ENCODE measurements around the gene FOLR1. TPM values are rescaled to one million over a fixed set of nuclear protein-coding genes. Genes with fewer than 3 reads are reported as not detected.
A peak's percentile ranks its signal among the peaks of the same experiment; 100 is the strongest.

FOLR1 gene
- total and polyA plus RNA-seq, 2 donors: 0.47 to 0.98 TPM

DNA sequence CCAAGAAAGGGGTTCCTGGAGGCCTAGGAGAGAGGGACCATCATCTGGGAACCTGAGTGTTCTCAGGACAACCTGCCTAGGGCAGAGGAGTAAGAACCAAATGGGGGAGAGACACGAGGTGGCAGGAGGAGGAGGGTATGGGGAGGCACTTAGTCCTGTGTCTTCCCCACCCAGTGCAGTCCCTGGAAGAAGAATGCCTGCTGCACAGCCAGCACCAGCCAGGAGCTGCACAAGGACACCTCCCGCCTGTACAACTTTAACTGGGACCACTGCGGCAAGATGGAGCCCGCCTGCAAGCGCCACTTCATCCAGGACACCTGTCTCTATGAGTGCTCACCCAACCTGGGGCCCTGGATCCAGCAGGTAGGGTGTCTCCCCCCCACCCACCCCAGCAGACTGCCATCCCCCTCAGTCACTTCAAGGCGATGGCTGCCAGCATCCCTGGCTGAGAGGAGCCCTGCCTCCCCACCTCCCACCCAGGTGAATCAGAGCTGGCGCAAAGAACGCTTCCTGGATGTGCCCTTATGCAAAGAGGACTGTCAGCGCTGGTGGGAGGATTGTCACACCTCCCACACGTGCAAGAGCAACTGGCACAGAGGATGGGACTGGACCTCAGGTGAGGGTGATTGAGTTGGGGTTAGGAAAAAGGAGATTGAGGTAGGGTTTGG, 28.9 kb downstream of the FOLR1 start:
- peaks cover 12 to 25% of the 10 kb centered on the region in 2 donors for H3K4me1 ChIP-seq (ENCODE audit: control insufficient read depth in 2 of 2, insufficient read depth in 2 of 2, low read length in 2 of 2)
- WGBS: 95% methylated on average over 10 of the region's 10 CpGs
- DNase-seq (ENCODE audit: low read depth in 6 of 9, low spot score in 9 of 9): no peak
- no peak overlapping the region for H3K4me3 ChIP-seq (ENCODE audit: low read length in 2 of 2)
- no peaks in the 10 kb centered on the region for H3K27me3 ChIP-seq (ENCODE audit: control insufficient read depth in 2 of 2, insufficient read depth in 1 of 2, low read length in 1 of 2)
- H3K27ac ChIP-seq (ENCODE audit: low read depth in 1 of 2, low read length in 1 of 2): no peak overlapping the region
- H3K36me3 ChIP-seq (ENCODE audit: control insufficient read depth in 2 of 2, insufficient read depth in 2 of 2, low read length in 1 of 2): no peaks in the 10 kb centered on the region
- no peaks in the 10 kb centered on the region for H3K9me3 ChIP-seq (ENCODE audit: control insufficient read depth in 2 of 2, insufficient read depth in 1 of 2, low read length in 1 of 2)

DNA sequence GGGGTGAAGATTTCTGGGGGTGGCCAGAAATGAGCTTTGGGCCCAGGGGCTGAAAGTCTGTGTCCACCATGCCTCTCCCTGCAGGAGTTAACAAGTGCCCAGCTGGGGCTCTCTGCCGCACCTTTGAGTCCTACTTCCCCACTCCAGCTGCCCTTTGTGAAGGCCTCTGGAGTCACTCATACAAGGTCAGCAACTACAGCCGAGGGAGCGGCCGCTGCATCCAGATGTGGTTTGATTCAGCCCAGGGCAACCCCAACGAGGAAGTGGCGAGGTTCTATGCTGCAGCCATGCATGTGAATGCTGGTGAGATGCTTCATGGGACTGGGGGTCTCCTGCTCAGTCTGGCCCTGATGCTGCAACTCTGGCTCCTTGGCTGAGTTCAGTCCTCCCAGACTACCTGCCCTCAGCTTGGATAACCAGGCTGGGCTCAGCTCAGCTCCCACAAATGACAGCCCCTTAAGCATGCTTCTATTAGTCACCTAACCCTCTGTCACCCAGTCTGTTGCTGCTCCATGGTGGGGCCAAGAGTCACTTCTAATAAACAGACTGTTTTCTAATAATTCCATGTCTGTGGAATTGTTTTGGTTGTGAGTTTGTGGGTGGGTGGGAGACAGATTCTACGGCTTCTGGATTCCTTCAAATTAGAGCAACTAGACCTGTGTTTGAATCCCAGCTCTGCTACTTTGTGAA, 29.6 kb downstream of the FOLR1 start:
- Histone ChIP-seq H3K27ac (ENCODE audit: low read depth in 1 of 2, low read length in 1 of 2) (no peak overlapping the region), H3K9me3 (ENCODE audit: control insufficient read depth in 2 of 2, insufficient read depth in 1 of 2, low read length in 1 of 2) (no peaks in the 10 kb centered on the region), H3K27me3 (ENCODE audit: control insufficient read depth in 2 of 2, insufficient read depth in 1 of 2, low read length in 1 of 2) (no peaks in the 10 kb centered on the region), H3K36me3 (ENCODE audit: control insufficient read depth in 2 of 2, insufficient read depth in 2 of 2, low read length in 1 of 2) (no peaks in the 10 kb centered on the region), H3K4me3 (ENCODE audit: low read length in 2 of 2) (no peak overlapping the region), H3K4me1 (ENCODE audit: control insufficient read depth in 2 of 2, insufficient read depth in 2 of 2, low read length in 2 of 2) (peaks cover 12 to 29% of the 10 kb centered on the region in 2 donors)
- no peak for DNase-seq (ENCODE audit: low read depth in 6 of 9, low spot score in 9 of 9)
- WGBS: 72% methylated on average over 7 of the region's 7 CpGs

DNA sequence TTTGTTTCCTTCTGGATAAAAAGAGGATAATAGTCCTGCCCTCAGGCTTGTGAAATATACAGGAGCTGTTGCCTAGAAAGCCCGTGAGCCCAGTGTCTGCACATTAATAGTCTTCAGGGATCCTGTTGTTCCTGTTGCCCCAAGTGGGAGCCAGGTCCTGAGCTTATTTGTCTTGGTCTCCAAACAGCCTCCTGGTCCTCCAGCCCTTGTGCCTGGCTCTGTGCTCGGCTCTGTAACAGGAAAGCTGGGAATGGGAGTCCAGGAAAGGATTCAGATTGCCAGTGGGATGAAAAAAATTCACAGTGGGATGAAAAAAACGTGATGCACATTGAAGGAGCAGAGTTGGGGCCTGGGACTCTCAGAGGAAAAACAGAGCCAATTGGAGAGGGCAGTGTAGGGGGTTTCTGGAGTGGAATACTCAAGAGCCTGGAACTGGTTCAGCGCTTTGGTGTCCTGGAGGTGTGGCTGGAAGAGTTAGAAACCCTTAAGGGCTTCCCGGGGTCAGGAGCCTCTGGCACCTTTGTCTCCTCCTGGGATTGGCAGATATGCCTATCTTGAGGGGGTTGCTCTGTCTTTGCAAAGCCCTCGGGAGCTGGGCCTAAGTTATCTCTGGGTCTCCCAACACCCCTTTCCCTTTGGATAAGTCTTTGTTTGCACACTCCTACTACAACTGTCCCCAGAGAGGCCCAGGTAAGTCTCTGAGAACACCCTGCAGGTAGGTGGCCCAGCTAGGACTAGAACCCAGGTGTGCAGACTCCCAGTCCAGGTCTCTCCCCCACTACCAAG, 30.4 kb downstream of the FOLR1 start:
- DNase-seq (ENCODE audit: low read depth in 6 of 9, low spot score in 9 of 9): no peak
- WGBS: 95% methylated on average over 6 of the region's 6 CpGs
- Histone ChIP-seq H3K27ac (ENCODE audit: low read depth in 1 of 2, low read length in 1 of 2) (peak overlapping the region; percentile 39 to 85), H3K9me3 (ENCODE audit: control insufficient read depth in 2 of 2, insufficient read depth in 1 of 2, low read length in 1 of 2) (no peaks in the 10 kb centered on the region), H3K27me3 (ENCODE audit: control insufficient read depth in 2 of 2, insufficient read depth in 1 of 2, low read length in 1 of 2) (no peaks in the 10 kb centered on the region), H3K4me1 (ENCODE audit: control insufficient read depth in 2 of 2, insufficient read depth in 2 of 2, low read length in 2 of 2) (peaks cover 14 to 36% of the 10 kb centered on the region in 2 donors), H3K36me3 (ENCODE audit: control insufficient read depth in 2 of 2, insufficient read depth in 2 of 2, low read length in 1 of 2) (no peaks in the 10 kb centered on the region), H3K4me3 (ENCODE audit: low read length in 2 of 2) (peak overlapping the region; percentile 63 to 88)

DNA sequence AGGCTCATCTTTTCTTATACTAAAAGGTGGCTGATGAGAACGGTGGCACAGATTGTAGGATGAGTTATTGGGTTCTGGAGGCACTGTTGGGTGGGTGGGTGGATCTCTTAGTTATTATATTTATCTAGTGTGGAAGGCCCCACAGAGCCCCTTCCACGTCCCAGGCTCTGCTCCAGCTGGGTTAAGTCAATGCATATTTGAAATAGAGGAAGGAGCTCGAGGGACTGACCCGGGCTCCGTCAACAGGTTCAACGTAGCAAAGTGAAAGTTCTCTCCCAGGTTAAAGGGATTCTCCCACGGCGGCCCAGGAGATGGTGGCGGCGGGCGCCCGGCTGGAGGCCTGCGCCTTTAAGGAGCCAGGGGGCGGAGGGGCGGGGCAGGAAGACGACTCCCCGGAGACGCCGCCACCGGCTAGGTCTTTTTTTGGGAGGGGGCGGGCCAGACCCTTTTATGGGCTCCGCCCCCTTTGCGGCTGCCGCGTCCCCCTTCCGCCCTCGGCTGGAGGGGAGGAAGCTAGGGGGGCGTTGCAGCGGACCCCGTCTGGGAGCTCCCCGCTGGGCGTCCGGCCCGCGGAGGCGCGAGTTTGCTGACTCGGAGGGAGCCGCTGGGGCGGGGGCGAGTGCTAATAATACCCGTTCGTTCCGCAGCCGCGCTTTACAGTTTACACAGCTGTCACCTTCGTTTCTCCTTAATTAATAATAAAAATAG, 31.1 kb downstream of the FOLR1 start:
- no peaks in the 10 kb centered on the region for H3K9me3 ChIP-seq (ENCODE audit: control insufficient read depth in 2 of 2, insufficient read depth in 1 of 2, low read length in 1 of 2)
- H3K4me3 ChIP-seq (ENCODE audit: low read length in 2 of 2): peak overlapping the region; percentile 63 to 88
- H3K27ac ChIP-seq (ENCODE audit: low read depth in 1 of 2, low read length in 1 of 2): peak overlapping the region; percentile 66 to 87
- H3K36me3 ChIP-seq (ENCODE audit: control insufficient read depth in 2 of 2, insufficient read depth in 2 of 2, low read length in 1 of 2): peaks cover 3 to 4% of the 10 kb centered on the region in 2 donors
- H3K27me3 ChIP-seq (ENCODE audit: control insufficient read depth in 2 of 2, insufficient read depth in 1 of 2, low read length in 1 of 2): no peaks in the 10 kb centered on the region
- peaks cover 16 to 39% of the 10 kb centered on the region in 2 donors for H3K4me1 ChIP-seq (ENCODE audit: control insufficient read depth in 2 of 2, insufficient read depth in 2 of 2, low read length in 2 of 2)
- DNase-seq (ENCODE audit: low read depth in 6 of 9, low spot score in 9 of 9): peak; percentile 71 to 98 (median 93)
- WGBS: under 1% methylated on average over 47 of the region's 47 CpGs

DNA sequence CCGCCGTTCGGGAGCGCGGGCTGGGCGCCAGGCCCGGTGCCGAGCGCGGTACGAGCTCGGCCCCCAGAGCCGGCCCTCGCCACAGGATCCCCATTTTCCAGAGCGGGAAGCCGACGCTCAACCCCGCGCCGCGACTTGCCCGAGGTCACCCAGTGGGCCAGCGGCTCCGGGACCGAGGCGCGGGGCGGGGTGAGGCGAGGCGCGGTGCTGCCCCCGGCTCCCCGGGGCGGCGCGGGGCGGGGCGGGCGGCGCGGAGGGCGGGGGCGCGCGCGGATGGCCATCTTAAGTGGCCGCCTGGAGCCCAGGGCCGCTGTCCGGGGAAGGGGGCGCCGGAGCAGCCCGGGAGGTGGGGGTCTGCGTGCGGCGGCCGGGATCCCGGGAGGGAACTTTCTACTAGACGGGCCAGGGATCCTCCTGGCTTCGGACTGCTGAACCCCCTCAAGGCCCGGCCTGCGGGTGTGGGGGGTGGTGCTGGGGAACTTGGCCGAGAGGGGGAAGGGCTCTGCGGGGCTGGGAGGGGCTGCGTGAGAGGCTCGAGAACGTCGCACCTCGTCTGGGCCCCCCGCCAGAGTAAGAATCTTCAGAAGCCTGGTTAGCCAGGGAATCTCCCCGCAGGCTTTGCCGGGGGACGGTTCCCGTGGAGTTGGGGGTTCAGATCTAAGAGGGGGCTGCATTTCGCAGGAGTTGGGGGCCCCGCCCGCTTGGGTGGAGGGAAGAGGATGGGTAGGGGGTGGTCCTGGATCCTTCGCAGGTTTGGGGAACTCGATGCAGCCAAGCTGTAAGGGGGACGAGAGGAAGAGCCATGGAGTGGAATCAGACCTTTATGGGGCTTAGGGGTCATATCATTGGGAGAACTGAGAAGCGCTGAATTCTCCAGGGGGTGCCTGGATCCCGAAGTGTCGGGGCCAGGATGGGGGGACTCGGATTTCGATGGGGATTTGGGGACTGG, 31.9 kb downstream of the FOLR1 start:
- Histone ChIP-seq H3K27ac (ENCODE audit: low read depth in 1 of 2, low read length in 1 of 2) (peak overlapping the region; percentile 70 to 87), H3K4me1 (ENCODE audit: control insufficient read depth in 2 of 2, insufficient read depth in 2 of 2, low read length in 2 of 2) (peaks cover 16 to 40% of the 10 kb centered on the region in 2 donors), H3K4me3 (ENCODE audit: low read length in 2 of 2) (peak overlapping the region; percentile 63 to 88), H3K27me3 (ENCODE audit: control insufficient read depth in 2 of 2, insufficient read depth in 1 of 2, low read length in 1 of 2) (no peaks in the 10 kb centered on the region), H3K9me3 (ENCODE audit: control insufficient read depth in 2 of 2, insufficient read depth in 1 of 2, low read length in 1 of 2) (no peaks in the 10 kb centered on the region), H3K36me3 (ENCODE audit: control insufficient read depth in 2 of 2, insufficient read depth in 2 of 2, low read length in 1 of 2) (peaks cover 11 to 12% of the 10 kb centered on the region in 2 donors)
- DNase-seq (ENCODE audit: low read depth in 6 of 9, low spot score in 9 of 9): peak in 5 of 9 donors; percentile 28 to 70 (median 47)
- WGBS: under 1% methylated on average over 84 of the region's 84 CpGs

DNA sequence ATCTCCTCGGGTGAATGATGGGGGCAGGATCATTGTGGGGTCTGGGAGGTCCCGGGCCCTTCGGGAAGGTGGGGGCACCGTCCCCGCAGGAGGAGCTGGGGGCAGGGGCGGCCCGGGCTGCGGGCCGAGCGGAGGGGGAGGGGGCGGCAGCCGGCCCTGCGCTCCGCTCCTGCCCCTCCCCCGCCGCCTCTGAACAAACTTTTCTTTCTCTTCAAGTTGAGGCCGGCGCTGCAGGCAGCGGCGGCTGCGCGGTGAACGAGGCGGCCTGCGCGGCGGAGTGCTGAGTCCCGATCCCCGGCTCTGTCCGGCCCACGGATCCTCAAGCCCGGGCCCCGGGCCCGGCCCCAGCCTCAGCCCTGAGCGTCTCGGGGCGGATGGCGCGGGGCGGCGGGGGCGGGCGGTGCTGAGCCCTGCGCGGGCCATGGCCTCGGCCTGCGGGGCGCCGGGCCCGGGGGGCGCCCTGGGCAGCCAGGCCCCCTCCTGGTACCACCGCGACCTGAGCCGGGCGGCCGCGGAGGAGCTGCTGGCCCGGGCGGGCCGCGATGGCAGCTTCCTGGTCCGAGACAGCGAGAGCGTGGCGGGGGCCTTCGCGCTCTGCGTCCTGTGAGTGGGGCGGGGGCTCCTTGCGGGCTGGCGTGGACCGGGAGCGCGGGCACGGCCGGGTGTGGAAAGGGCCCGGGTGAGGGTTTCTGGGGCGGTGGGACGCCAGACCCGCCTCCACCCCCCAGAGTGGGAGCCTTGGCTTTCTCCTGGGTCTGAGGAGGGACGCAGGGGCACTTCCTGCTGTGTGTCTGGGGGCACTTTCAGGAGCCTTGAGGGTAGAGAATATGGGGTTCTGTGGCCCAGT, 32.8 kb downstream of the FOLR1 start, which contains the start of gene INPPL1:
INPPL1 (plus strand) TSS at position 204 of the 847 bp plus-strand sequence; CDS start at position 422, 218 bp downstream.
- Histone ChIP-seq H3K27me3 (ENCODE audit: control insufficient read depth in 2 of 2, insufficient read depth in 1 of 2, low read length in 1 of 2) (no peaks in the 10 kb centered on the region), H3K9me3 (ENCODE audit: control insufficient read depth in 2 of 2, insufficient read depth in 1 of 2, low read length in 1 of 2) (no peaks in the 10 kb centered on the region), H3K36me3 (ENCODE audit: control insufficient read depth in 2 of 2, insufficient read depth in 2 of 2, low read length in 1 of 2) (peaks cover 20% of the 10 kb centered on the region in 2 donors), H3K4me3 (ENCODE audit: low read length in 2 of 2) (peak within 1 kb of the TSS; percentile 63 to 88), H3K27ac (ENCODE audit: low read depth in 1 of 2, low read length in 1 of 2) (peak within 1 kb of the TSS; percentile 70 to 87), H3K4me1 (ENCODE audit: control insufficient read depth in 2 of 2, insufficient read depth in 2 of 2, low read length in 2 of 2) (peaks cover 16 to 40% of the 10 kb centered on the region in 2 donors)
- 1% methylated on average over 81 of the region's 81 CpGs for WGBS
- DNase-seq (ENCODE audit: low read depth in 6 of 9, low spot score in 9 of 9): peak in 3 of 9 donors; percentile 23 to 59 (median 42)

DNA sequence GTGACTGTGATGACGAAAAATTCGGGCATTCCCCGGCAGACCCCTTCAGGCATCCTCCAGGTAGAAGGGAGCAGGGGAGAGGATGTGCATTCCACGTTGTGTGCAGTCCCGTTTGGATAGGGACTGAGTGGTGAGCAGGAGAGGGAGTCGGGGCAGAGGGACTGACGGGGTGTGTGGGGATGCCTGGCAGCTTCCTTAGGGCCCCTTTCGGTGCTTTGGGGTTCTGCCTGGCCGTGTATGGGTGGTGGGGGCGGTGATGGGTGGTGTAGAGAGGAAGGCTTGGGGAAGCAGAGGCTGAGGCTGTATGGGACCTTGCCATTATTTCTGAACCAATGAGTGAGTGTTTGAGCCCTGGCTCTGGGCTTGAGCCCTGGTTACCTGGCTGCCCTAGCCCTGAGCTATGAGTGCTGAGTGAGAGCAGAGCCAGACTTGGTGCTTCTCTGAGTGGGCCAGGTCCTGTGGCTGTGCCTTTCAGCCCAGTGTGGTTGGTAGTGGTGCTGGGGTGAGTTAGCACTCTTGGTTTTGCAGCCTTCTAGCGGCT, 33.5 kb downstream of the FOLR1 start:
- peak in 2 of 9 donors; percentile 3 to 43 for DNase-seq (ENCODE audit: low read depth in 6 of 9, low spot score in 9 of 9)
- peak overlapping the region; percentile 63 to 88 for H3K4me3 ChIP-seq (ENCODE audit: low read length in 2 of 2)
- peaks cover 26 to 27% of the 10 kb centered on the region in 2 donors for H3K36me3 ChIP-seq (ENCODE audit: control insufficient read depth in 2 of 2, insufficient read depth in 2 of 2, low read length in 1 of 2)
- no peaks in the 10 kb centered on the region for H3K27me3 ChIP-seq (ENCODE audit: control insufficient read depth in 2 of 2, insufficient read depth in 1 of 2, low read length in 1 of 2)
- WGBS: 11% methylated on average over 11 of the region's 11 CpGs
- peak overlapping the region; percentile 19 to 32 for H3K27ac ChIP-seq (ENCODE audit: low read depth in 1 of 2, low read length in 1 of 2)
- peaks cover 16 to 40% of the 10 kb centered on the region in 2 donors for H3K4me1 ChIP-seq (ENCODE audit: control insufficient read depth in 2 of 2, insufficient read depth in 2 of 2, low read length in 2 of 2)
- no peaks in the 10 kb centered on the region for H3K9me3 ChIP-seq (ENCODE audit: control insufficient read depth in 2 of 2, insufficient read depth in 1 of 2, low read length in 1 of 2)

All from thymus (tissue), 11 donors.